HG02852 (cell line): ENCODE measurements around the gene ITK.

Experiments used
- ATAC-seq: cut with Tn5 transposase; IDR thresholded peaks from one replicate; pipeline ENCODE4 v1.9.1; 2021; ENCODE audit warnings: mild to moderate bottlenecking, moderate library complexity; ENCODE audit not compliant: unreplicated experiment

ITK gene

DNA sequence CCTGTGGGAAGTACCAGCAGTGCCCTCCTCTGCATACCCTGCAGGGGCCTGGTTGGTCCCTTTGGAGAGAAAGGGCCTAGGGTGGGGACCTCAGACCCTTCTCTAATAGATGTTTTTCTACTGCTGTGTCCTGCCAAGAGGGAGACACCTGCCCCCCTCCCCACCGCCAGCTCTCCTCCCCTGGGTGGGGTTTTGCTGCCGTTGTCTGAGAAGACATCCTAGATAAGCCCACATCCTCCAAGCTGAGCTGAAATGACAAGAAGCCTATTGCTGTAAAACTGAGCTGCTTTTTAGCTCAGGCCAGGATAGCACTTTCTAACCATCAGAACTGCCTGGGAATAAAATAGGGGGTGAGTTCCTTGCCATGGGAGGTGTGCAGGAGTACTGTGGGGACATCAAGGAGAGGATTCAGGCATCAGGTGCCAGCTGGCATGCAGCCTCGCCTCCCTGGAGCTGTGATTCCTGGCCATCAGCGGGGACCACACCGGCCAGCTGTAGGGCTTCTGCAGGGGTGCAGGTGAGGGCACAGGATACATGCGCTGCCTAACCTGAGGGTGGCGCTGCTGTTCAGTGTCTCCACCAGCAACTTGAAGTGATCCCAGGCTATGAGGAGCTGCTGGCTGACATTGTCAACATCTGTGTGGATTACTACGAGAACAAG lies 123.2 kb downstream of the ITK start:
- no peak for ATAC-seq
